ENCODE data around the gene ARMCX5.

DNA sequence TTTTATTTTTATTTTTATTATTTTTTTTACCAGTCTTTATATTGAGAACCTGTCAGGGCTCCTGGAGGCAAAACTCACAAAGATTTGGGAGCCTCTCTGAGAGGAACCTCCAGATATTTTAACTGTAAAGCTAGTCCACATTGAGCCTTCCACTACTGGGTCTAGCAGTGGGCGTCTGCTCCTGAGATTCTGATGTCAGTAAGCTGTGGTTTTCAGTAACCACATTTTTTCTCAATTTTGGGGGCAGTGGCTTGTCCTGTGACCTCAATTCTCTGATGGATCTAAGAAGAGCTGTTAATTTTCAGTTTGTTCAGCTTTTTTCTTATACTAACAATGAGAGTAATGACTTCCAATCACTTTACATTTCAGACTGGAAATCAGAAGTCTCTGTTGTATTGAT is 28.3 kb downstream of the ARMCX5 start:
- TF ChIP-seq CTCF (conservative IDR thresholded peaks at IDR 0.05; ENCODE audit: low read length) (no peak), EZH2phosphoT487 (IDR thresholded peaks at IDR 0.05; ENCODE audit: borderline replicate concordance, low read depth, low read length) (no peak)

Measured in OCI-LY7 (cell line).